Measurements from ENCODE around the gene ARID1B. TPM values are rescaled to one million over a fixed set of nuclear protein-coding genes. Genes with fewer than 3 reads are reported as not detected.
A peak's percentile ranks its signal among the peaks of the same experiment; 100 is the strongest.

ARID1B gene
- total RNA-seq, 1 donor from 2014 or later, result 62.1 TPM

- peaks cover 26% of the 10 kb centered on the region for H3K4me1 ChIP-seq
- no peaks in the 10 kb centered on the region for H4K20me1 ChIP-seq (ENCODE audit: low read depth)
- no peak for TF ChIP-seq EZH2 (IDR thresholded peaks at IDR 0.05)
- no peak for TF ChIP-seq EZH2phosphoT487 (IDR thresholded peaks at IDR 0.05)
- no peak for TF ChIP-seq CTCF (IDR thresholded peaks at IDR 0.05)
- DNase-seq (ENCODE audit: low spot score), result no peak
- no peak overlapping the region for H3K27ac ChIP-seq
- peak overlapping the region; percentile 89 for H3K27ac Mint-ChIP-seq
- no peaks in the 10 kb centered on the region for H3K36me3 ChIP-seq
- H3K4me1 Mint-ChIP-seq, result peaks cover 24% of the 10 kb centered on the region
- H2AFZ ChIP-seq (replicated peaks), result no peak overlapping the region
- H3K27me3 ChIP-seq, result no peaks in the 10 kb centered on the region
- H3K27me3 Mint-ChIP-seq (ENCODE audit: insufficient read depth, low read depth), result peaks cover 2% of the 10 kb centered on the region
- H3K4me3 ChIP-seq, result no peak overlapping the region
- no peaks in the 10 kb centered on the region for H3K9me3 Mint-ChIP-seq
- no peaks in the 10 kb centered on the region for H3K9me3 ChIP-seq (ENCODE audit: low read depth)
- H3K9ac ChIP-seq, result no peak overlapping the region
- H3K79me2 ChIP-seq (ENCODE audit: low read depth), result no peaks in the 10 kb centered on the region
- no peak overlapping the region for H3K4me2 ChIP-seq
- peaks cover 13% of the 10 kb centered on the region for H3F3A ChIP-seq (ENCODE audit: low read depth)
- peaks cover 9% of the 10 kb centered on the region for H3K36me3 Mint-ChIP-seq
- no peak overlapping the region for H3K4me3 Mint-ChIP-seq
Observed at GRCh38 chr6:157159348-157159747, 382.2 kb downstream of the ARID1B start.

- Histone ChIP-seq H4K20me1 (ENCODE audit: low read depth) (no peaks in the 10 kb centered on the region), H3K27me3 (no peaks in the 10 kb centered on the region), H3K27ac (peak overlapping the region; percentile 30), H3K36me3 (no peaks in the 10 kb centered on the region), H3K9me3 (ENCODE audit: low read depth) (no peaks in the 10 kb centered on the region), H3F3A (ENCODE audit: low read depth) (peaks cover 13% of the 10 kb centered on the region), H3K4me3 (no peak overlapping the region), H3K79me2 (ENCODE audit: low read depth) (no peaks in the 10 kb centered on the region), H3K4me1 (peaks cover 26% of the 10 kb centered on the region), H2AFZ (replicated peaks) (no peak overlapping the region), H3K9ac (no peak overlapping the region), H3K4me2 (no peak overlapping the region)
- Mint-ChIP-seq H3K27me3 (ENCODE audit: insufficient read depth, low read depth) (peaks cover 2% of the 10 kb centered on the region), H3K4me3 (no peak overlapping the region), H3K27ac (no peak overlapping the region), H3K4me1 (peaks cover 23% of the 10 kb centered on the region), H3K9me3 (no peaks in the 10 kb centered on the region), H3K36me3 (peaks cover 7% of the 10 kb centered on the region)
- no peak for DNase-seq (ENCODE audit: low spot score)
- TF ChIP-seq CTCF (IDR thresholded peaks at IDR 0.05), result no peak
- TF ChIP-seq EZH2phosphoT487 (IDR thresholded peaks at IDR 0.05), result no peak
- TF ChIP-seq EZH2 (IDR thresholded peaks at IDR 0.05), result no peak
Observed at GRCh38 chr6:157161912-157162311, 384.7 kb downstream of the ARID1B start.

- Mint-ChIP-seq H3K36me3 (peaks cover 5% of the 10 kb centered on the region), H3K4me1 (peaks cover 17% of the 10 kb centered on the region), H3K4me3 (no peak overlapping the region), H3K27ac (peak overlapping the region; percentile 75), H3K9me3 (no peaks in the 10 kb centered on the region), H3K27me3 (ENCODE audit: insufficient read depth, low read depth) (peaks cover 2% of the 10 kb centered on the region)
- H2AFZ ChIP-seq (replicated peaks), result peak overlapping the region; percentile 35
- H3K4me1 ChIP-seq, result peaks cover 26% of the 10 kb centered on the region
- no peaks in the 10 kb centered on the region for H3K79me2 ChIP-seq (ENCODE audit: low read depth)
- H3K36me3 ChIP-seq, result no peaks in the 10 kb centered on the region
- no peaks in the 10 kb centered on the region for H4K20me1 ChIP-seq (ENCODE audit: low read depth)
- H3F3A ChIP-seq (ENCODE audit: low read depth), result peaks cover 12% of the 10 kb centered on the region
- H3K4me3 ChIP-seq, result no peak overlapping the region
- TF ChIP-seq EZH2 (IDR thresholded peaks at IDR 0.05) (no peak), EZH2phosphoT487 (IDR thresholded peaks at IDR 0.05) (no peak), CTCF (IDR thresholded peaks at IDR 0.05) (peak; percentile 16)
- peak overlapping the region; percentile 41 for H3K4me2 ChIP-seq
- H3K9me3 ChIP-seq (ENCODE audit: low read depth), result no peaks in the 10 kb centered on the region
- H3K9ac ChIP-seq, result no peak overlapping the region
- peak overlapping the region; percentile 30 for H3K27ac ChIP-seq
- peak; percentile 74 for DNase-seq (ENCODE audit: low spot score)
- no peaks in the 10 kb centered on the region for H3K27me3 ChIP-seq
Observed at GRCh38 chr6:157162766-157163433, 385.7 kb downstream of the ARID1B start.

All from neural progenitor cell (in vitro differentiated cells).